Measurements from ENCODE around the gene RAB11A.

RAB11A gene

GRCh38 chr15:65923264-65923663, 54.0 kb downstream of the RAB11A start:
- DNase-seq (ENCODE audit: low spot score) = no peak
- no peak for TF ChIP-seq CTCF (IDR thresholded peaks at IDR 0.05; ENCODE audit: extremely low read depth, missing control alignments)

- TF ChIP-seq CTCF (IDR thresholded peaks at IDR 0.05; ENCODE audit: extremely low read depth, missing control alignments) = no peak
Observed at GRCh38 chr15:65924004-65924403, 54.7 kb downstream of the RAB11A start.

GRCh38 chr15:65925338-65925737, 56.0 kb downstream of the RAB11A start:
- TF ChIP-seq CTCF (IDR thresholded peaks at IDR 0.05; ENCODE audit: extremely low read depth, missing control alignments) = no peak
- DNase-seq (ENCODE audit: low spot score) = no peak

More at GRCh38 chr15:65924004-65924403, 54.7 kb downstream of the RAB11A start:
- no peak for DNase-seq (ENCODE audit: low spot score)

- no peak for TF ChIP-seq CTCF (IDR thresholded peaks at IDR 0.05; ENCODE audit: extremely low read depth, missing control alignments)
- no peak for DNase-seq (ENCODE audit: low spot score)
Observed at GRCh38 chr15:65926459-65926858, 57.2 kb downstream of the RAB11A start.

- no peak for TF ChIP-seq CTCF (IDR thresholded peaks at IDR 0.05; ENCODE audit: extremely low read depth, missing control alignments)
- DNase-seq (ENCODE audit: low spot score) = peak; percentile 45
Observed at GRCh38 chr15:65926899-65927298, 57.6 kb downstream of the RAB11A start.

- no peak for DNase-seq (ENCODE audit: low spot score)
- no peak for TF ChIP-seq CTCF (IDR thresholded peaks at IDR 0.05; ENCODE audit: extremely low read depth, missing control alignments)
Observed at GRCh38 chr15:65927545-65927944, 58.3 kb downstream of the RAB11A start.

GRCh38 chr15:65929573-65929972, 60.3 kb downstream of the RAB11A start:
- no peak for DNase-seq (ENCODE audit: low spot score)
- TF ChIP-seq CTCF (IDR thresholded peaks at IDR 0.05; ENCODE audit: extremely low read depth, missing control alignments) = no peak
